ENCODE measurements around the gene RXRA.

RXRA gene

DNA sequence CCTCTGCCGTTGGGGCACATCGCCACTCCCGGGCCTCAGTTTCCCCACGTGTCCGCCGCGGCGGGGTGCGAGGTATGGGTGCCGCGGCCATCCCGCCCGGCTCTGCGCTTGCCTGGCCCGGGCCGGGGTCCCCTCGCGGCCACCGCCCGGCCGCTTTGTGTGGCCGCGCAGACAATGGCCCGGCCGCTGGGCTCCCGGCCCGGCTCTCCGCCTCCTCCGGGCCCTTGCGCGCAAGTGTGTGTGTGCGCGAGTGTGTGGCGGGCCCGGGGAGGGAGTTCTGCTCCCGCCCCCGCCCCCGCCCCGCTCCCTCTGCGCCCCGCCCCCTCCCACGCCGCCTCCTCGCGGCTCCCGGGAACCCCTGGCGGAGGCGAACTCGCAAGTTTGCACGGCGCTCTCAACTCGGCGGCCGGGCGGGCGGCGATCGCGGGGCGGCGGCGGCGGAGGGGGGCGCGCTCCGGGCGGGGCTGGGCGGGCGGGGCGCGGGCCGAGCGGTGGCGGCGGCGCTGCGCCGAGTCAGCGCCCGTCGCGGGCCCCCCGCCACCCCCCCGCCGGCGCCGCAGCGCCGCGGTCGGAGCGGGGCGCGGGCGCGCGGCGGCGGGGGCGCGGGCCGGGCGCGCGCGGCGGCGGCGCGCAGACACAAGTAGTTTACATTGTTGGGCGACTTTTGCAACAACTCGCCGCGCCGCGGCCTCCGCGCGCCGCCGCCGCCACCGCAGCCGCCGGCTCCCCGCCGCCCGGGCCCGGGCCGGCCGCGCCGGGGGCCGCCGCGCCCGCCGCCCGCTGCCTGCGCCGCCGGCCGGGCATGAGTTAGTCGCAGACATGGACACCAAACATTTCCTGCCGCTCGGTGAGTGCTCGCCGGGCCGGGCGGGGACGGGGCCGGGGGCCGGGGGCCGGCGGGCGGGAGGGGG lies at the start of gene RXRA:
Gene RXRA (plus strand): TSS at position 643 of the 911 bp plus-strand sequence. CDS start 177 bp downstream, at position 820.
- peak; percentile 56 for DNase-seq

DNA sequence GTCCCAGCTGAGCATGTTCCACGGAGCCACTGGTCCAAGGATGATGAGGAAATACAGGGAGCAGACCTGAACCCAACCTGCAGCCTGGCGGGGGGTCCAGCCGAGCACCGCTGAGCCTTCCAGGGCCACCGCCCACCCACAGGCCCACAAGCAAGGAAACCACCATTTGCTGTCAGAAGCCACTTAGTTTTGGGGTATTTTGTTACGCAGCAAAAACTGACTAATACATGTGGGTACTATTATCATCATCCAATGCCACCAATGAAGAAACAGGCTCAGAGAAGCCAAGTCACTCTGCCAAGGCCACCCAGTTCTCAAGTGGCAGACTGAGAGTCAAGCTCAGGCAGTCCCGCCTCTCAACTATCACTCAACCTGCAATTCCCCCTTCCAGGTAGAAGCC lies 48.0 kb upstream of the RXRA start:
- DNase-seq: no peak

DNA sequence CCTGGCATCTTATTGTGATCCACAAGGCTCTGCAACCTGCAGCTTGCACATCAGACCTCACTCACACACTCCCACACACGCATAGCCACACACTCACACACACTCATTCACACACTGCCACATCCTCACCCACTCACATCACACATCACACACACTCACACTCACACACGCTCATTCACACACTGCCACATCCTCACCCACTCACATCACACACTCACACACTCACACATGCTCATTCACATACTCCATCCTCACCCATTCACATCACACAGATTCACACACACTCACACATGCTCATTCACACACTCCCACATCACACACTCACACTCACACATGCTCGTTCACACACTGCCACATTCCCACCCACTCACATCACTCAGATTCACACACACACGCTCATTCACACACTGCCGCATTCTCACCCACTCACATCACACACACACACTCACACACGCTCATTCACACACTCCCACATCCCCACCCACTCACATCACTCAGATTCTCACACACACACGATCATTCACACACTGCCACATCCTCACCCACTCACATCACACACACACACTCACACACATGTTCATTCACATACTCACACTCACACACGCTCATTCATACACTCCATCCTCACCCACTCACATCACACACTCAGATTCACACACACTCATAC lies 47.1 kb upstream of the RXRA start:
- DNase-seq: no peak

DNA sequence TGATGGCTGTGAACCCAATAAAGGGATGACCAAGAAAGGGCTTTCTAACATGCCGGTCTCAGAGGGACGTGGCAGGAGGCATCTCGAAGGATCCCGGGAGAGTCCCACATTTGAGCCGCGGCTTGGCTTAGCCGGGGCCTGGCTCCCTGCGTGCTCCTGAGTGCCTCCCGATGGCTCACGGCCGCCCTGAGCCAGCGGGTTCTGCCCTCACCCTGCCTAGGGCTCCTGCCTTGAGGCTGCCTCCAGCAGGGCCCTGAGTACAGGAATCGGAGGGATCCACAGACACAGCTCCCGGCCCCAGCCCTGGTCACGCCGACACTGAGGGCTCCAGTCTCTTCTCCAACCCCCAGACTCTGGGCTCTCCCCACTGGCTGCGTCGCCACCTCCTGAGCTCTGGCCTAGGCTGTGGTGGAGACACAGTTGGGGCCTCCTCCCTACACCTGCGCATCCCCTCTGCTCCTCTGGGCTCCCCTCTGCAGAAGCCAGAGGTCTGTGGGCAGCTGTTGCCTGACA lies 44.1 kb upstream of the RXRA start:
- no peak for DNase-seq

DNA sequence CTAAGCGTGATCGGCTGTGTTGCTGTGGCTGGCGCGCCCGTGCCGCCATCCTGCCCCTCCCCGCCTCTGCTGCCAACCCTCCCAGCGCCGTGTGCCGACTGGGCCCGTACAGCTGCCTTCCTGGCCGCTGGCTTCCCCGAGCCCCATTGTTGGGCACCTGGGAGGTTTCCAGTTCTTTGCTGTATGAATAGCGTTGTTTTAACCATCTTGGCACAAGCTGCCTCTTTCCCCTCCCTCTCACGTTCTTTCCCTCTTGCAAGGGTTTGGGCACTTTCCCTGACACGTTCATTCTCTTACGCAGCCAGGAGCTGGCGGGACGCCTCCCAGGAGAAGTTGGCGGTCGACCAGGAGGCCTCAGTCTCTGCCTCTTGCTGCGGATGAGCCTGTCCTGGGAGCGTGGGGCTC lies 43.1 kb upstream of the RXRA start:
- no peak for DNase-seq

DNA sequence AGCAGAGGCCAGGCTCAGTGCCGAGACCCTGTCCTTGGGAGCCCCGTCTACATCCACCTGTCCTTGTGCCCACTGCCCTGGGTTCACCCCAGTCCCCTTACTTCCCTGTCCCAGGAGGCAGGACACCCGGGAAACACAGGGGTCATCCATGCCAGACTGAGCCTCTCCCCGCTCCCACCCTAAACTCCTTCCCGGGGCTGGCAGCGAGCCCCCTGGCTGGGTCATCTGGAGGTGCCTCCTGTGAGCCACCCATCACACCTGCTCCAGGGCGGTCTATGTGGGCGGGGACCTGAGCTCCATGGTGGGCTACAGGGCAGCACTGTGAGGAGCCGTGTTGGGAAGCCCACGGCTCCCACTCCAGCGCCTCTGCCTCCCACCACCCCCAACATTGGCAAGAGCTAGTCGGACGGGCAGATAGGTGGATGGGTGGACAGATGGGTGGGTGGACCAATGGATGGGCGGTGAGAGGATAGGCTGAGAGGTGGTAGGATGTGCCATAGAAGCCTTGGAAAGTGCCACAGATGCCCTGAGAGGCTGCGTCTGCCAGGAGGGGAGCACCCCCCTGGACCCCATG lies 42.5 kb upstream of the RXRA start:
- DNase-seq: no peak

DNA sequence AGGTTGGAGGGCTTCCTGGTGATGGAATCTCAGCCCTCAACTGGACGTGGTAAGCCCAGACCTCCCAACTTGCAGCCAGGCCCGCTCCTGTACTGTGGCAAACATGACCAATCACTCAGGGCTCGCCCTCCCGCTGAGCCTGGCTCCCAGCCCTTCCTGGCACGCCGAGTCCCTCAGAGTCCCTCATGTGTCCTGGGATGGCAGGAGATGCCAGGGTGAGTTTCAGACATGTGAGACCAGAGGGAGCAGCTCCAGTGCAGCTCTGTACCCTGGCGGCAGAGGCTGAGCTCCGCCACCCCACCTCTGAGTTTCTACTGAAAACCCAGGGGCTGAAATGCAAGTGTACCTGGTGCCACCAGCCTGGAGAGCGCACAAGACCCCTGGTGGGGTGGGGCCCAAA lies 42.0 kb upstream of the RXRA start:
- DNase-seq: no peak

DNA sequence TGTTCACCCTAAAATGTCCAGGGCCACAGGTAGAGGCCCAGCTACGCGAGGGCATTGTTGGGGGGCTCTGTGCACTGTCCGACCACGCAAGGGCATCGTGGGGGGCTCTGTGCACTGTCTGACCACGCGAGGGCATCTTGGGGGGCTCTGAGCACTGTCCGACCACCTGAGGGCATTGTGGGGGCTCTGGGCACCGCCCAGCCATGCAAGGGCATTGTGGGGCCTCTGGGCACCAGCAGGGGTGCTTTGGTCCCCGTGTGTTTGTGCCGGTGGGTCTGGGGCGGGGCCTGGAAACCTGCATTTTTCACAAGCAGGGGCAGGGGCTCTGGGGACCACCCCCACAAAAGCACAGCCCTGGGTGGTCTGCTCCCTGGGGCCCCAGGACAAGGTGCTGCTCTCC lies 41.5 kb upstream of the RXRA start:
- no peak for DNase-seq

DNA sequence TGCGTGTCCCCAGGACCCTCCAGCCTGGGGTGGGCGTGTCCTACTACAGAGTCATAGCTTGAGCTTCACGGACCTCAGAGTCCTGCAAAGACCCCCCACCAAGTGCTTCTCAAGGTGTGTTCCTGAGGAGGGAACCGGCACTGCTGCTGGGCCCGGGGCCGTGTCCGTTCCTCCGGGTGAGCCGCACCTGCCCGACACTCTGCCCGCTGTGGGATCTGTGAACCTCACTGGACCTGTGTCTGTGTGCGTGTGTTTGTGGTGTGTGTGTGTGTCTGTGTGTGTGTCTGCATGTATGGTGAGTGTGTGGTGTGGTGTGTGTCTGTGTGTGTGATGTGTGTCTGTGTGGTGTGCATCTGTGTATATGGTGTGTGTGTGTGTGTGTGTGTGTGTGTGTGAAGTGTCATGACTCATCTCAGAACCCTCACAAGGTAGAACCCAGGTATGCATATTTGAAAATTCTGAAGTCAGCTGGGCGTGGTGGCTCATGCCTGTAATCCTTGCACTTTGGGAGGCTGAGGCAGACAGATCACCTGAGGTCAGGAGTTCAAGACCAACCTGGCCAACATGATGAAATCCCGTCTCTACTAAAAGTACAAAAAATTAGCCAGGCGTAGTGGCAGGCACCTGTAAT lies 40.9 kb upstream of the RXRA start:
- DNase-seq: no peak

DNA sequence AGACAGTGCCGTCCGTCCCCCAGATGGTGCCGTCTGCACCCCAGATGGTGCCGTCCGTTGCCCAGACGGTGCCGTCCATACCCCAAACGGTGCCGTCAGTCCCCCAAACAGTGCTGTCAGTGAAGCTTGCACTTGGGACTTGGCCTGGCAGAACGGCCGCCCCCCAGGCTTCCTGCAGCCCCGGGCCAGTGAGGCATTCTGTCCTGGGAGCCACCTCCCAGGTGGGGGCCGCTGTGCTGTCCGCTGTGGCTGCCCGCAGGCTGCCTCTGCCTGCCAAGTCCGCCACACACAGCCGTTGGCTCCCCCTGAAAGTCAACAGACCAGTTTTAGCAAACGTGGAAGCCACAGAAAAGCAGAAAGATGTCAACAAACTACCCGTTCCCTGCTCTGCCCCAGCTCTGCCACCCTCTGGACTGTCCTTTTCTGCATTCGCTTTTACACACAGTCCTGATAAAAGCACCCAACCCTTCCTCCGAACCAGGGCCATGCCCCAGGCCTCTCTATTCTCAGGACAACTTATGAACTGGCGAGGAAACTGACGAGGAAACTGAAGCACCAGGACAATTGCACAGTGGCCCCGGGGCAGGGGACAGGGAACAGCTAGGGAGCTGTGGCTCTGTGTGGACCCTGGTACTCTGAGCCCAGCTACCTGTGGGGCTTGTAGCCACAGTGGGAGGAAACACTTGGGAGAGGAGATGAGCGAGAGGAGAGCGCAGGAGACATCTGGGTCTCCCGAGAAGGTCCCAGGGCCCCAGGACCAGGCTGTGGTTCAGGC lies 39.6 kb upstream of the RXRA start:
- no peak for DNase-seq

DNA sequence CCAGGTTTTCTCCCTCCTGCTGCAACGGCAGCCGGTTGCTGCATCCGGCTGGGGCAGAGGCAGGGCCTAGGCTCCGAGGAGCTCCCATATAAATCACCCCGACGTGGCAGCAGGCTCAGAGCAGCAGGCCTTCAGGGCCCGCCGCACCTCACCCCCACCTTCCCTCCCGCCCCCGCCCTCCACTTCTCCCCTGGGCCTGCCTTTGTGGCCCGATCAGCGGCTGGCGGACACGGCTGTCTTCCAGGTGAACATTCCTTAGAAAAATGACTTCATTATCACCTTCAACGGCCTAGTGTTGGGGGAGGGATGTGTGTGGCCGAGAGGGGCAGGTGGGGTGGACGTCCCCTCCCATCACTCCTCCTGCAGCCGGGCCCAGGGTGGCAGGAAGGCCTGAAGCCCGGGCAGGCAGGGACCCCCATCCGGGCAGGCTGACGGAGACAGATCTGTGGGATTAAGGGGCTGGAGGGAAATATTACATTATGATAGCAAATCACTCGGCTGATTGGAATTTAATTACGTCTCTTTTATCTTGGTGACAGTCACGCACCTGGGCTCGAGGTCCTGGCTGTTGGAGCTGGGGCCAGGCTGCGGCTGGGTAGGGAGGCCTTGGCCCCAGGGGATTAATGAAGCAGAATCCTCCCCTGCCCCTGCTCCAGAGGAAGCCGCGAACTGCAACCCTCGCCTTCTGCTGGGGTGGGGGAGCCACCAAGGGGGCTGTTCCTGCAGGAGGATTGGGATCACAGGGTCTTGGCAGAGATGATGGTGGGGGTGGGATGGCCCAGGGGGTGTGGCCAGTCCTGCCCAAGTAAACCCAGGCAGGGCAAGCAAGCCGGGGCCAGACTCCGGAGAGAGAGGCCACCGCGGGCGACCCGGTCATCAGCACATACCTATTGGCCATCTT lies 38.4 kb upstream of the RXRA start:
- DNase-seq: no peak

DNA sequence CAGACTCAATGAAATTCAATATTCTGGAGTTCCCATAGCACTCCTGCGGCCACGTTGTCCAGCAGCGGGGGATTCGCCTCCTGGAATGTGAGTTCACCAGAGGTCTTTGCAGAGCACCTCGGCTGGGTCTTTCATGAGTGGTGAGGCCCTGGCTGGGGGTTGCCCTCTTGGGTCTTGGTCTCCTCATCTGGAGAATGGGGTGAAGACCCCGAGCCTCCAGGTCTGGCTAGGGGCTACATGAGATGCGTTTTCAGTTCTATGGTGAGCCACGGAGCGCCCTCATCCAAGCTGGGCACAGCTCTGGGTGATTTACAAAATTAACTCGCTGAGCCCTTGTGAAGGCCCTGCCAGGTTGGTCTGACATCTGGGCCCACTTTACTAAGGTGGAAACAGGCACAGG lies 37.5 kb upstream of the RXRA start:
- DNase-seq: no peak

DNA sequence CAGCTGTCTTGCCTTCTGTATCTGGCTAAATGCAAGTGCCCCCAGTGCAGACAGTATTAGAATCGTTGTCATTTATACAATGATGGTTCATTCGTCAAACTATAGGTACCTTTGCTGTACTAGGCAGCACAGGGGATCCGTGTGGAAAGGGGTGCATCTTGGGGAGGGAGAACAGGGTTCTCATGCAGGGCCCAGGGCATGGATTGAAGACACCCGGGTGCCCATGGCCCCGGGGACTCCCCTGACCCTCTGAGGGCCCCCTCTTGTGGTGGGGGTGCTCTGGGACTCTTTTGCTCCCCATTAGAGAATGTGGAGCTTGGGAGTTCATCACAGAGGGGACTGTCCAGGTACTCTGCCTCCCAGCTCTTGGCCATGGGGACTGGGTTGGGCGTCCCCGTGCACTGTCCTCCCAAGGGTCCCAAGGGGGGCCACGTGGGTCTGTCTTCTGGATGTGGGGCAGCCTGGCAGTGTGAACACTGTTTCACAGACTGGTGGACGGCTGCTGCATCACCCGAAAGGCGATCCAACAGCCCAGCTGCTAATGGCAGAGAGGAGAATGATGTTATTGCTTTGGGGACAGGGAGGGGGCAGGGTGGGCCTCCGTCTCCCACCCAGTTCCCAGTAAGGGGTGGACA lies 36.9 kb upstream of the RXRA start:
- DNase-seq: no peak

DNA sequence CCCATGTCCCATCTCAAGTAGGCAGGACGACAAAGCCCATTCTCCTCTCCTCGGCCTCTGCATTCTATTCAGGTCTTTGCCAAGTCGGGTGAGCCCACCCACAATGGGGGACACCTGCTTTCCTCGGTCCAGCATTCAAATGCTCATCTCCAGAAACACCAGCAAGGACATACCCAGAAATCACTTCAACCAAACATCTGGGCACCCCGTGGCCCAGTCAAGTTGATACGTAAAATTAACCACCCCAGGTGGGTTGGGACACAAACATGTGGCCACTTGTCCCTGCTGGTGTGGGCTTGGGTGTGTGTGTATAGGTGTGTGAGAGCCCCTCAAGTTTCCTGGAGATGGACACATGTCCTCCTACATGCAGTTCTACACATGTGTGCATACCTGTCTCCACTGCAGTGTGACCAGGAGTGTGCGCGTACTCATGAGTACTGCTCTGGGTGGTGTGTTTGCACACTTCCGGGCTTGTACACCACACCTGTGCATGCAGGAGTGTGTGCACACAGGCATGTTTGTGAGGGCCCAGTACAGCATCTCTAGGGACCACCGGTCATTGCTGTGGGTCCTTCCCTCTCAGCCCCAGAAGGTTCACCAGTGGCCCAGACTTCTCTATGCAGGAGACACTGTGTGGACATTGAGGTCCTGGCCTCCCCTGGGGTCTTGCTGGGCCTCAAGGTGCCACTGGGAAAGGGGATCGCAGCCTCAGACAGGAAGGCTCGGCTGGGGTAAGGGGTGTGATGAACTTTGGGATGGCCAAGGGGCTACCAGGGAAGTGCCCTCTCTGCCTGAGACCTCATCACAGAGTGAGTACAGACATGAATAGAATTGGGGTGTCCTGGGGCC lies 35.4 kb upstream of the RXRA start:
- no peak for DNase-seq

DNA sequence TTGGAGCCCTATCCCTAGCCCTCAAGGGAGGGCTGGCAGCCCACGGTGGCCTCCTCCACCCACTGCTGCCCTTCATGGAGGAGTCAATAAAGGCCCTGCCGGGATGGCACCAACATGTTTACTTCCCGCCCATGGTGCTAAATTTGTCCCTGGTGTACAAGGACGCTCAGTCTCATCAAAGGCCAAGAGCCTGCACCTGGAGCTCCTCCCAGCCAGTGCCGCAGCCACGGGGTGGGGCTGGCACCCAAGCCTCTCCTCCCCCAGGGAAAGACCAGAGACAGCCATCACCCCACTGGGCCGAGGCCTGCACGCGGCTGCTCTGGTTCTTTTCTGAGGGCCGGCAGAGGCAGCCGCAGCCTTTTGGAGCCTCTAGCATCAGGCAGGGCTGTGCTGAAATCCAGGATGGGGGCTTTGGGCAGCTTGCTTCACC lies 34.8 kb upstream of the RXRA start:
- no peak for DNase-seq

DNA sequence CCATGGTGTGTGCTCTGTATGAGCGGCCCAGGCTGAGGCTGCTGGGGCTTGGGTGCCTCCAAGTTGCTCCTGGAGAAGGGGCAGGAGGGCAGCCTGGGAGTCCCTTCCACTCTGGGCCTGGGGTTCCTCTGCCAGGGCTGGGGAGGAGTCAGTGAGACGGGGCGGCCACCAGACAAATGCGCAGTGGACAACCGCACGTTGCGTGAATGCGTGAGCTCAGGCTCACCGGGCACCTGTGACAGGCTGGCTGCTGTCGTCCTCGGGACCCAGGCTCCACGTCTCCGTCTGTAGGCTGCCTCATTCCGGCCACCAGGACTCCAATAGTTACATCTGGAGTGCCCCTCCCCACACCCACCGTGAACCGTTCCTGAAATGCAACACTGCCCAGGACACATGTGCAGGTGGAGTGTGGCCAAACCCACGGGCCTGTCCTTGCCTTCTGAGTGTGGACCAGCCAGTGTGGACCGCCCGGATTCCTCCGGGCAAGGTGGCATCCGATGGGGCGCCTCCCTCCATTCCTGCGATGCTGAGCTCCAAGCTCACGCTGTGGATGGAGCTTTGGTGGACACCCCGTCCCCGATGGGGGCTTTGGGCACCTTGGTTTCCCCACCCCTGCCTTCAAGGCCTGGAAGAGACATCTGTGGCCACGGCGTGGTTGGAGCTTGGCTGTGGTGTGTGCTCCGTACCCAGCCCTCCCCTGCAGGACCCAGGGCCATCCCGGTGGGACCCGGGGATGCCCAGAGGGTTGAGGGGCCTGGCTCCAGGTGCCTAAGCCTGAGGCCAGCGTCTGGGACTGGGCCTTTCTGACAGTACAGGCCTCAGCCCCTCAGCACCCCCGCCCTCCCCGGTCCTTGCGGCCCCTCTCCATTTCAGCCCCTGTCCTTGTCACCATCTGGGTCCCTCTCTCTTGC lies 34.0 kb upstream of the RXRA start:
- DNase-seq: no peak

DNA sequence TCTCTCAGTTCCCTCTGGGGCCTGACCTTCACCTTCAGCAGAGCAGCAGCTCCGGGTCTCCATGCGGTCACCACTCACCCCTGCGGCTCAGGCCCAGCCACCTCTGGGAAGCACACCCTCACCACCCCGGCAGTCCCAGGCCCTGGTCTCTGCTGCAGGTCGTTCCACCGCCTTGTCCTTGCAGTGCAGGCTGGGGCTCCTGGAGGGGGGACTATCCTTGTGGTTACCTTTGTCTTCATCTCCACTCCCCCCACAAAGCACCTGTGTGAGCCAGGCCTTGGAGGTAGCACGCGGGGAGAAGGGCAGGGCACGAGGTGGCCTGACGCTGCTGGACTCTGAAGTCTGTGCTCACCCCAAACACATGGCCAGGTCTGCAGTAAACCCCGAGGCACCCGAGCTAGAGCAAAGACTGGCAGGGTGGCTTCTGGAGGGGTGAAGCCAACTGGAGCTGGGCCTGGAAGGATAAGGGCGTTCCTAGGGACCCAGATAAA lies 33.2 kb upstream of the RXRA start:
- DNase-seq: no peak

DNA sequence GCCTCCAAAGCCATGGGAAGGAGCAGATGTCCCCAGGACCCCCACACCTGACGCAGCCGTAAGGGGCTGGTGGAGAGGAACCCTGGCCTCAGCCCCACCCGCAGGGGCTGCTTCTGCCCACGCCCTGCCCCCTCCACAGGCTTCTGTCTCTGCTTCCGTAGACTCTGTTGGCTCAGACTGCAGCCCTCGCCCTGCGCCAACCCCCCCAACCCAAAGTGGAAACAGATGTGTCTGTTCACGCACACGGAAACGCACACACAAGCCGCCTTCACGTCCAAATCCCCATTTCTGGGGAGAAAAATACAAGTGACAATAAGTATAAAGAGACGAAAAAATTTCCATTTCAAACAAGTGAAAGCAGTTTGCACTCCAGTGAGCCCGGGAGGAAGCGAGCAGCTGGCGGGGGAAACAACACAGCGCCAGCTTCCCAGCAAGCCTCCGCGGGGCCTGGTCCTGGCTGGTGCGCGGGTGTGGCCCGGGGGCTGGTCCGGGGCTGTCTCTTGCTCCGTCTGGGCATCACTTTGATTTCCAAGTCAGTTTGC lies 32.6 kb upstream of the RXRA start:
- DNase-seq: no peak
